Pancreas (tissue), 10 donors: ENCODE results near the gene GRIK1. TPM values are rescaled to one million over a fixed set of nuclear protein-coding genes. Genes with fewer than 3 reads are reported as not detected.

Source experiments
- ATAC-seq, 4 donors: fragments of 200-7000 bp; cut with Tn5 transposase; one replicate each; pipeline versions ENCODE4 v1.8.0 to v1.9.1; 2020; ENCODE audit warnings: mild to moderate bottlenecking in 4 of 4, moderate library complexity in 4 of 4
- DNase-seq, 6 donors: peaks; one replicate each; pipeline ENCODE4 v3.0.0-alpha.2; 2020
- FAIRE-seq: peaks from 2 replicates; lab custom pipeline; 2012; peaks lifted over from hg19 to GRCh38; lab: Jason Lieb, UNC
- H3K27ac ChIP-seq, 4 donors: fragments of 200-600 bp; sonication (generic); 1 replicate in 3 of 4; 2 replicates in 1 of 4; pipeline versions ENCODE4 v1.5.0 to v1.8.0; 2020
- H3K27me3 ChIP-seq, 4 donors: fragments of 200-600 bp; one replicate each; pipeline ENCODE4 v1.8.0; 2021
- H3K36me3 ChIP-seq, 3 donors: fragments of 200-600 bp; sonication (generic) in 1 of 3; one replicate each; pipeline versions ENCODE4 v1.5.0 to v1.8.0; 2020 to 2021
- H3K4me1 ChIP-seq, 3 donors: fragments of 200-600 bp; one replicate each; pipeline ENCODE4 v1.8.0; 2021
- H3K4me3 ChIP-seq, 4 donors: fragments of 200-600 bp; sonication (generic) in 2 of 4; one replicate each; pipeline versions ENCODE4 v1.5.0 to v1.8.0; 2020 to 2021
- H3K9me3 ChIP-seq, 4 donors: fragments of 200-600 bp; one replicate each; pipeline ENCODE4 v1.8.0; 2021
- CTCF ChIP-seq, 4 donors: fragments of 200-600 bp; sonication (generic) in 3 of 4; IDR thresholded peaks; one replicate each; pipeline versions ENCODE4 v1.5.0 to v1.8.0; 2021; ENCODE audit warnings: antibody characterized with exemption in 4 of 4
- WGBS, 2 donors: extraction: QIAGEN DNeasy Blood & Tissue Kit; methylation state at CpG; one replicate each; pipeline ENCODE4 v1.1.7; 2013; 5-methylcytosine and 5-hydroxymethylcytosine counted together
- intact Hi-C, 3 donors: fragments of 100-400 bp; cut with DNase I; formaldehyde crosslinking; loops; one replicate each; pipeline versions ENCODE4 v1.11.1 to v1.14.2; 2022
- polyA plus RNA-seq, 2 donors: library from polyadenylated mRNA; stranded (reverse); fragments of 200-250 nt; gene quantifications; one replicate each; pipeline ENCODE4 v1.2.3, GENCODE V29; 2013
- total RNA-seq, 6 donors: library from RNA; stranded (reverse); fragmentation: NEBNext Ultra II Directional in 4 of 6; extraction: Animal tissue kit (Norgen Biotek cat#: 25700) in 4 of 6; gene quantifications; one replicate each; pipeline versions ENCODE4 v1.2.1 to v1.2.4, GENCODE V29; 2021 to 2023
- donor health status: healthy with polysubstance abuse.
- donor health status: DM: no; HTN: no; CAD: no; lungs with moderate emphysema.
- donor health status: DM: no; HTN: no; CAD: no.
- donor health status: control.
- donor health status: control.
- donor health status: Bipolar disorder and iron deficiency.
- donor health status: DM: yes; HTN: yes; CAD: no.
- donor health status: DM: no; HTN: no; CAD: no.
- donor health status: DM: no; HTN: no; CAD: no.
- donor health status: DM: yes; HTN: yes; CAD: no.

Gene GRIK1
- total and polyA plus RNA-seq, 8 donors = 0.02 to 0.09 (median 0.08) TPM; not detected in 5

DNA sequence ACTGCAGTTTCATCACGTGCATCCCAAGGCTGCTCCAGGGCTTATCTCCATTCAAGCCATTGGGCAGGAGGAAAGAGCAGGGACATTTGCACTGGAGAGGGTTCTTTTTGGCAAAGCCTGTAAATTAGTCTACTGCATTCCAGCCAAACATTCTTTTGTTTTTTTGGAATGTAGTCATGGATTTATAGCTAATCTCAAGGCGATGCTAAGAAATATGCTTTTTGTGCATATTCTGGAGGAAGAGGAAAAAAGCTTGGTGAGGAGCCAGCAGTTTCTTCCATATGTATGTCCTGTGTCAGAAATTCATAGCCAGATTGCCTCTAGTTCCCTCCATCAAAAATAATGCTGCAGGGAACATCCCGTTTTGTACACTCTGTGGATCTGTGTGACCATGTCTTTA is 419.6 kb downstream of the GRIK1 start:
- Histone ChIP-seq H3K4me3 (no peak overlapping the region), H3K9me3 (no peaks in the 10 kb centered on the region), H3K4me1 (peaks cover 9 to 10% (median 10%) of the 10 kb centered on the region in 3 donors), H3K27me3 (no peaks in the 10 kb centered on the region), H3K36me3 (no peaks in the 10 kb centered on the region), H3K27ac (no peak overlapping the region)
- DNase-seq (no peak), ATAC-seq (no peak), FAIRE-seq (no peak)
- 82 to 91% methylated on average over 3 of the region's 3 CpGs for WGBS, 2 donors
- intact Hi-C loops = no loop called here
- TF ChIP-seq CTCF (IDR thresholded peaks at IDR 0.05) = no peak

DNA sequence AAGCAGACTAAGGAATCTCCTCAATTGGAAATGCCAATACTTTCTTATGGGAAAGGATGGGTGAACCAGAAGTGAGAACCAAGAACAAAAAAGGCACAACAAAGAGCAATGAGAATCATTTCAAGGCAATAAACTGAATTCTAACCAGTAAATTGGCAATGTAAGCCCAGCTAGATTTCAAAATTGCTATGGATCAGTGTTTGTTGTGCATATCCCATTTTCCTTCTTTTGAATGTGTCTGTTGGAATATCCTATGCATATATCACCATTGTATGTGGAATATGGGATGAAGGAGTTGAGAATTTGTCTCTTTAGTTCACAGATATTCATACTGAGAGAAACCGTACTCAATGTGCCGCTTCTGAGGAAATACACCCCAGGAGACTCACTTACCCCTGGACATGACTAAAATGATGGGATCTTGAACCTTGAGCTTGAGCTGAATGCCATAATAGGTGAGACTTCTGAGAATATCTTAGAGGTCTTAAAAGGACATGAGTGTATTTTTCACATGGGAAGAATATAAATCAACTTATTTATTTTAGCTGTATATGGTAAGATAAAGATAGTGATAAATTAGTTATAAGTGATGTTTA is 425.0 kb downstream of the GRIK1 start:
- H3K4me3 ChIP-seq = no peak overlapping the region
- no peaks in the 10 kb centered on the region for H3K36me3 ChIP-seq
- no peaks in the 10 kb centered on the region for H3K27me3 ChIP-seq
- H3K27ac ChIP-seq = no peak overlapping the region
- FAIRE-seq (no peak), ATAC-seq (no peak), DNase-seq (no peak)
- no peaks in the 10 kb centered on the region for H3K4me1 ChIP-seq
- 98 to 99% methylated on average over 2 of the region's 2 CpGs for WGBS, 2 donors
- TF ChIP-seq CTCF (IDR thresholded peaks at IDR 0.05) = no peak
- intact Hi-C loops = no loop called here
- no peaks in the 10 kb centered on the region for H3K9me3 ChIP-seq

DNA sequence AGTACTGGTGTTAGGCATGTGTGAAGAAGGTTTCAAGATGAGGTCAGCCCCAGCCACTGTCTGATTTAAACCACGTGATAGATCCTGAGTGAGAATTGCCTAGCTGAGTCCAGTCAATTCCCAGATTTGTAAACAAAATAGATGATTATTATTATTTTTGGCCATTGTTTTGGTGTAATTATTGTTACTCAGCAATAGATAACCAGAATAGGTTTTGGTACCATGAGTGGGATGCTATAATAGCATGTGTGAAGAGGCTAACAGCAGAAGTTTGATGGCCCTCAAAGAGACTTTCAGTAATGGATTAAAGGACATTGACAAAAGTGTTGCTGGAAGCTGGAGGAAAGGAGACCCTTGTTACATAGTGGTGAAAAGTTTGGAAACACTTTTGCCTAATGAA is 426.3 kb downstream of the GRIK1 start:
- intact Hi-C loops = no loop called here
- no peak for TF ChIP-seq CTCF (IDR thresholded peaks at IDR 0.05)
- no peak for FAIRE-seq
- no peak overlapping the region for H3K27ac ChIP-seq
- no peaks in the 10 kb centered on the region for H3K4me1 ChIP-seq
- H3K36me3 ChIP-seq = no peaks in the 10 kb centered on the region
- WGBS, 2 donors = 91 to 97% methylated on average over 1 of the region's 1 CpG
- no peaks in the 10 kb centered on the region for H3K9me3 ChIP-seq
- no peaks in the 10 kb centered on the region for H3K27me3 ChIP-seq
- no peak for ATAC-seq
- DNase-seq = no peak
- no peak overlapping the region for H3K4me3 ChIP-seq

GRCh38 chr21:29511096-29511495 is 428.7 kb downstream of the GRIK1 start:
- Histone ChIP-seq H3K4me3 (no peak overlapping the region), H3K9me3 (no peaks in the 10 kb centered on the region), H3K27ac (no peak overlapping the region), H3K27me3 (no peaks in the 10 kb centered on the region), H3K4me1 (no peaks in the 10 kb centered on the region), H3K36me3 (no peaks in the 10 kb centered on the region)
- no peak for ATAC-seq
- DNase-seq = no peak
- no peak for FAIRE-seq
- intact Hi-C loops = no loop called here
- no peak for TF ChIP-seq CTCF (IDR thresholded peaks at IDR 0.05)
- WGBS, 2 donors = 88 to 90% methylated on average over 4 of the region's 4 CpGs

DNA sequence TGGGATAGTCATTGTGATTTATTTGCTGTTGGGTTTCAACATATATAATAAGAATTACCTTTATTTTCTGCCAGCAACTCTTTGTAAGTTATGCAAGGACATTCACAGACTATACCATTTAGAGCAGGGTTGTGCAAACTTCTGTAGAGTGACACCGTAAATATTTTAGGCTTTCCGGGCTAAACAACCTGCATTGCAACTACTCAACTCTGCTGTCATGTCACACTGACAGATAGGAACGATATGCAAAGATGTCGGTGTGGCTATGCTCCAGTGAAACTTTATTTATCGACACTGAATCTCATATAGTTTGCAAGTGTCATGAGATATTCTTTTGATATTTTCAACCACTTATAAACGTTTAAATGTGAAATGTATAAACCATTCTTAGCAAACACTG is 430.7 kb downstream of the GRIK1 start:
- no peak for ATAC-seq

More for the DNA sequence above, 430.7 kb downstream of the GRIK1 start:
- H3K9me3 ChIP-seq = no peaks in the 10 kb centered on the region
- WGBS, 2 donors = 62 to 65% methylated on average over 6 of the region's 6 CpGs
- intact Hi-C loops = no loop called here
- no peak for TF ChIP-seq CTCF (IDR thresholded peaks at IDR 0.05)
- H3K27ac ChIP-seq = no peak overlapping the region
- FAIRE-seq (no peak), DNase-seq (no peak)
- H3K4me1 ChIP-seq = no peaks in the 10 kb centered on the region
- no peaks in the 10 kb centered on the region for H3K27me3 ChIP-seq
- no peaks in the 10 kb centered on the region for H3K36me3 ChIP-seq
- no peak overlapping the region for H3K4me3 ChIP-seq
